K562 (cell line): ENCODE results near the gene EFNA2. TPM values are rescaled to one million over a fixed set of nuclear protein-coding genes. Genes with fewer than 3 reads are reported as not detected.
A peak's percentile ranks its signal among the peaks of the same experiment; 100 is the strongest.

Experiments
- ATAC-seq: fragments of 200-7000 bp; cut with Tn5 transposase; 3 replicates; pipeline ENCODE4 v1.9.1; 2020; ENCODE audit warnings: moderate library complexity
- BruUV-seq: library from RNA; stranded (reverse); fragments of 400-500 nt; replicated peaks from 2 replicates; lab custom pipeline; 2021; lab: Mats Ljungman, UMichigan
- CTCF ChIA-PET: fragments of 300-600 bp; formaldehyde crosslinking; extraction: SDS; loops from one replicate; lab custom pipeline; 2021; ENCODE audit warnings: low intra/inter-chr PET ratio; lab: Yijun Ruan, JAX
- POLR2A ChIA-PET: fragments of 300-600, 350-650 bp; sonication (Branson Sonifier 250); formaldehyde crosslinking; extraction: SDS; loops from one replicate; lab custom pipeline; 2021; ENCODE audit warnings: antibody characterized with exemption, inconsistent platforms; lab: Yijun Ruan, JAX
- DNase-seq, 4 experiments: peaks; one replicate each; pipeline versions ENCODE4 v3.0.0 to v3.0.0-alpha.2; 2011 to 2018; ENCODE audit warnings: low spot score in 3 of 4, mixed read lengths in 3 of 4; ENCODE audit errors: extremely low read depth in 1 of 4
- FAIRE-seq: peaks from 2 replicates; lab custom pipeline; 2011; peaks lifted over from hg19 to GRCh38; lab: Jason Lieb, UNC
- H2AFZ ChIP-seq: 2 replicates; pipeline ENCODE4 v1.6.0; 2011; ENCODE audit warnings: low read depth, low read length, control low read depth, inconsistent platforms
- H3K27ac ChIP-seq: fragments of 200-600 bp; 3 replicates; pipeline ENCODE4 v1.8.0; 2011; ENCODE audit warnings: low read depth, mild to moderate bottlenecking, control low read depth, inconsistent platforms, low read length, moderate library complexity, mixed read lengths; ENCODE audit errors: extremely low read depth
- H3K27me3 ChIP-seq, 2 experiments: fragments of 300-600 bp in 1 of 2; 2 replicates in 1 of 2; 3 replicates in 1 of 2; pipeline versions ENCODE4 v1.6.0 to v1.8.0; 2011; ENCODE audit warnings: inconsistent platforms in 2 of 2, low read length in 2 of 2, mild to moderate bottlenecking in 1 of 2, mixed read lengths in 1 of 2, moderate library complexity in 1 of 2; ENCODE audit not compliant: control insufficient read depth in 2 of 2, insufficient read depth in 2 of 2
- H3K36me3 ChIP-seq: fragments of 300-600 bp; 3 replicates; pipeline ENCODE4 v1.8.0; 2011; ENCODE audit warnings: mild to moderate bottlenecking, low read length, inconsistent platforms; ENCODE audit not compliant: control insufficient read depth, insufficient read depth
- H3K4me1 ChIP-seq, 2 experiments: fragments of 200-600 bp in 1 of 2; replicated peaks in 1 of 2; 2 replicates in 1 of 2; 3 replicates in 1 of 2; pipeline versions ENCODE4 v1.5.1 to v1.8.0; 2011; ENCODE audit warnings: inconsistent platforms in 2 of 2, low read length in 2 of 2, mild to moderate bottlenecking in 1 of 2, mixed read lengths in 1 of 2, moderate library complexity in 1 of 2; ENCODE audit not compliant: control insufficient read depth in 2 of 2, insufficient read depth in 2 of 2
- H3K4me2 ChIP-seq: 2 replicates; pipeline ENCODE4 v1.6.1; 2011; ENCODE audit warnings: low read length, control low read depth, inconsistent platforms, mixed read lengths; ENCODE audit not compliant: insufficient read depth
- H3K4me3 ChIP-seq: fragments of 200-600 bp; sonication (generic), shearing (Covaris generic); 2 replicates; pipeline ENCODE4 v1.5.1; 2016; ENCODE audit warnings: control low read depth, inconsistent platforms
- H3K79me2 ChIP-seq: fragments of 200-600 bp; 3 replicates; pipeline ENCODE4 v1.8.0; 2011; ENCODE audit warnings: low read length, inconsistent platforms; ENCODE audit not compliant: control insufficient read depth, insufficient read depth
- H3K9ac ChIP-seq, 2 experiments: 2 replicates each; pipeline versions ENCODE4 v1.6.0 to v1.6.1; 2011; ENCODE audit warnings: low read depth in 2 of 2, low read length in 2 of 2, control low read depth in 1 of 2, inconsistent platforms in 1 of 2, mild to moderate bottlenecking in 1 of 2, mixed read lengths in 1 of 2; ENCODE audit not compliant: insufficient read depth in 1 of 2
- H3K9me1 ChIP-seq: one replicate; pipeline ENCODE4 v1.6.0; 2011; ENCODE audit warnings: inconsistent platforms, mild to moderate bottlenecking, low read length, moderate library complexity; ENCODE audit not compliant: control insufficient read depth, insufficient read depth
- H3K9me3 ChIP-seq: replicated peaks from 2 replicates; pipeline ENCODE4 v1.5.1; 2011; ENCODE audit warnings: low read depth, low read length, inconsistent platforms; ENCODE audit not compliant: control insufficient read depth, insufficient read depth
- H4K20me1 ChIP-seq: replicated peaks from 2 replicates; pipeline ENCODE4 v1.6.1; 2011; ENCODE audit warnings: low read length, inconsistent platforms, mixed read lengths; ENCODE audit not compliant: control insufficient read depth, insufficient read depth
- ASH1L ChIP-seq: fragments of 450-650 bp; IDR thresholded peaks from 2 replicates; pipeline ENCODE4 v1.6.1; 2018; ENCODE audit warnings: borderline replicate concordance, mild to moderate bottlenecking, low read depth; ENCODE audit not compliant: partially characterized antibody
- BHLHE40 ChIP-seq: IDR thresholded peaks from 2 replicates; pipeline ENCODE4 v1.6.1; 2011; ENCODE audit warnings: low read length, improper control_type of control experiment
- CEBPG ChIP-seq, 3 experiments: fragments of 200-800 bp in 1 of 3; sonication (Bioruptor generic) in 1 of 3; sonication (generic) in 1 of 3; formaldehyde crosslinking in 1 of 3; IDR thresholded peaks in 2 of 3; conservative IDR thresholded peaks in 1 of 3; 2 replicates each; pipeline versions ENCODE4 v1.6.1 to v1.8.0; 2016 to 2022; ENCODE audit warnings: missing compliant biosample characterization in 2 of 3, missing genetic modification characterization in 2 of 3, mild to moderate bottlenecking in 1 of 3, missing genetic modification reagents in 1 of 3
- CHD4 ChIP-seq: fragments of 200-600 bp; sonication (generic); IDR thresholded peaks from 3 replicates; pipeline ENCODE4 v1.6.1; 2012; ENCODE audit warnings: low read depth, mild to moderate bottlenecking, mixed read lengths, low read length, inconsistent platforms; ENCODE audit not compliant: insufficient read depth, insufficient replicate concordance, poor library complexity, severe bottlenecking
- FOS ChIP-seq: IDR thresholded peaks from 3 replicates; pipeline ENCODE4 v1.6.1; 2011; ENCODE audit not compliant: insufficient read length; ENCODE audit errors: extremely low read depth
- KLF1 ChIP-seq: fragments of 450-650 bp; IDR thresholded peaks from 2 replicates; pipeline ENCODE4 v1.6.1; 2016; ENCODE audit warnings: missing genetic modification characterization, missing compliant biosample characterization
- POLR2A ChIP-seq: fragments of 450-650 bp; conservative IDR thresholded peaks from 2 replicates; pipeline ENCODE4 v1.6.1; 2016
- SMARCA5 ChIP-seq: fragments of 450-650 bp; IDR thresholded peaks from 2 replicates; pipeline ENCODE4 v1.6.1; 2016
- ZC3H4 ChIP-seq: sonication (generic); formaldehyde crosslinking; IDR thresholded peaks from 2 replicates; pipeline ENCODE4 v1.9.0; 2021; ENCODE audit warnings: missing genetic modification reagents, borderline replicate concordance
- WGBS: fragments of 100-300 bp; shearing (Covaris generic); methylation state at CpG from one replicate; pipeline ENCODE4 v1.1.6; 2016; ENCODE audit warnings: low coverage, mixed read lengths; ENCODE audit not compliant: insufficient coverage; ENCODE audit errors: missing lambda C conversion rate; 5-methylcytosine and 5-hydroxymethylcytosine counted together
- in situ Hi-C: fragments of 300-500 bp; cut with MboI; formaldehyde crosslinking; loops from 4 replicates; pipeline ENCODE4 v1.15.0; 2018; ENCODE audit warnings: inconsistent platforms, mixed read lengths
- intact Hi-C: fragments of 100-400 bp; cut with micrococcal nuclease; formaldehyde crosslinking; loops from 2 replicates; pipeline ENCODE4 v1.14.2; 2022
- polyA plus RNA-seq, 8 experiments: library from polyadenylated mRNA; depleted of rRNA in 4 of 8; stranded (reverse) in 5 of 8; unstranded in 3 of 8; fragments of >200 nt; fragmentation: Nextera tagmentation in 2 of 8; fragmentation: Illumina TruSeq in 1 of 8; extraction: Ambion mirVana in 2 of 8; extraction: Trizol in 1 of 8; gene quantifications; 2 replicates each; pipeline versions ENCODE4 v1.2.1 to v1.2.3, GENCODE V29; 2011 to 2014; ENCODE audit warnings: inconsistent platforms in 1 of 8, missing spikeins in 1 of 8
- total RNA-seq, 7 experiments: library from RNA; depleted of rRNA in 6 of 7; stranded (reverse); fragments of >200 nt in 6 of 7; fragmentation: Illumina TruSeq in 2 of 7; extraction: Trizol in 2 of 7; gene quantifications; 2 replicates each; pipeline versions ENCODE4 v1.2.1 to v1.2.3, GENCODE V29; 2011 to 2021; ENCODE audit warnings: low replicate concordance in 1 of 7
- TF ChIP-seq, protein P1 (sequence below), 2 experiments: IDR thresholded peaks; 2 replicates each; pipeline ENCODE4 v1.6.1; 2012; ENCODE audit warnings: improper control_type of control experiment in 2 of 2, low read depth in 2 of 2, low read length in 2 of 2, borderline replicate concordance in 1 of 2
- TF ChIP-seq, protein P2 (sequence below), 2 experiments: fragments of 200-800 bp in 1 of 2; sonication (Bioruptor generic) in 1 of 2; sonication (generic) in 1 of 2; formaldehyde crosslinking in 1 of 2; IDR thresholded peaks in 1 of 2; conservative IDR thresholded peaks in 1 of 2; 2 replicates each; pipeline versions ENCODE4 v1.5.0 to v1.6.1; 2016 to 2020; ENCODE audit warnings: missing compliant biosample characterization in 1 of 2, missing genetic modification characterization in 1 of 2, missing genetic modification reagents in 1 of 2

Gene EFNA2
- total and polyA plus RNA-seq, 9 of the 15 experiments (the other 6 are each of a cell fraction or from before 2014, with no cell fraction given) = 0.11 to 0.44 (median 0.15) TPM; not detected in 6

DNA sequence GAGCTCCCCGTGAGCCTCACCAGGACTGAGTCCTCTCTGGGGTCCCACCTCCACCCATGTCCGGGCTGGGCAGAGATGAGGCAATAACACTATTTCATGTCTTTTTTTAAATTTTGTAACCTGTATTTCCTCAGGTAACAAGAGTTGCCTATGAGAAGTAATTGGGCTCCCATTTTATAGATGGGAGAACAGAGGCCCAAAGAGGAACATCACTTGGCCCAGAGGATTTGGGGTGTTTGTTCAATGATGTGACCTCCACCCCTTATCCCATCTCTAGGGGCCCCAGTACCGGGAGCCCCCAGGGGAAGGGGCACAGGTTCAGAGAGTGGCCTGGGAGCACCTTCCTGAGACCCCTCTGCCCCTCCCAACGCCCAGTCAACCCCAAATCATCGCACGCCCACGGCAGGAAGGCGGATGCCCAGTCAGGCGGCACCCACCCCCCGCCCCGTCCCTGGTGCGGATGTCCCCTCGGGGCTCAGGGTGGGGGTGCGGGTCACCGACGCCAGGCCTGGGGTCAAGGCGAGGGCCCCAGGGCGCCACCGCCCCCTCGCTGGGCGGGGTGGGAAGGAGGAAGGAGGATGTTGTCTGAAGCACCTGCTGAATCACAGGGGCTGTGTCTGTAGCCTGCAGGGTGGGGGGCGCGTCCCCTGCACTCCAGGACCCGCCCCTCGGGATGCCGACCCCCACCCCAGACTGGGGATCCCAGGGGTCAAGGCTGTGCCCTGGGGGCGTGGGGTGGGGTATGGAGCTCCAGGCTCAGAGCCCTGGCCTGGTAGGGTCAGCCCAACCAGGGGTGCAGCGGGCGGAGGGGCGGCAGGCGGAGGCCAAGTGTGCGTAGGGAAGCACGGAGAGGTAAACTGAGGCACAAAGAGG, 25.6 kb upstream of the EFNA2 start (continued):
- TF ChIP-seq CHD4 (peak; percentile 88), POLR2A (no peak), SMARCA5 (0 out of 2 replicates have a peak, but pooled peaks have one; percentile 28), CEBPG (CRISPR knock-in tag; IDR thresholded peaks at IDR 0.05) (peak; percentile 37; the same call in 1 of the 2 replicates), CEBPG (tag; conservative IDR thresholded peaks at IDR 0.05 in 1 of 2, IDR thresholded peaks at IDR 0.05 in 1 of 2) (peak; percentile 26 to 31; a peak in 1 of 4 replicates)
- TF ChIP-seq, all 486 proteins: peak for 27

DNA sequence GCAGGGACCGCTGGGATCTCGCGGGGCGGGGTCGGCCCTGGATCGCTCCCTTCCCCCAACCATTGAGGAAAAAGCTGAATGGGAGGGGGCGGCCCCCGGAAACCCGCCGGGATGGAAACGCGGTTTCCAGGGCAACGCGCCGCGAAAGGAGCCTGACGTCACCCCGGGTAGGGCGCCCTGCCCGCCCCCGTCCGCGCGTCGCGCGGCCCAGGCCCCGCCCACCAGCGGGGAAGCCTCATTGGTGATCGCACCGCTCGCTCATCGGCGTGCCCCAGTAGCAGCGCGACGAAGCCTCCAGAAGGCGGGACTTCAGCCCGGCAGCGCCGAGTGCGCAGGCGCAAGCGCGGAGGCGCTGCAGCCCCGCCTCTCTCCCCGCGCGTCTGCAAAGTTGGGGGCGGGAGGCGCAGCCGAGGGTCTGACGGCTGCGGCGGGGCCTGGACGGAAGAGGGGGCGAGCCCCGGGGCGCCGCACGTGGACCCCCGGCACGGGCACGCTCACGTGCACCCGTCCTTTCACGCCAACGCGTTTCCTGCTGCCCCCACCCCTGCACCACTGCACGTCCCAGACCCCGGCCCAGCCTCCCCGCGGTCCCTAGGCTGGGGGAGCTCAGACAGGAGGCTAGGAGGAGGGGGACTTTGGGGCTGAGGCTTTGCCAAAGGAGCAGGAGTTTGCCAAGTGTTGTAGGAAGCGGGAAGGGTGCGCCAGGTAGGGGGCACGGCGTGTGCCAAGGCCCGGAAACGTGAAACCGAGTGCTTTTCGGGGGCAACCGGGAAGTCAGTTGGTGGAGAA, 24.7 kb upstream of the EFNA2 start:
- Histone ChIP-seq H3K9ac (peak overlapping the region; percentile 71 to 92), H4K20me1 (0 out of 2 replicates have a peak, but pooled peaks cover 7% of the 10 kb centered on the region), H3K9me3 (no peaks in the 10 kb centered on the region), H2AFZ (peak overlapping the region; percentile 52), H3K4me2 (peak overlapping the region; percentile 84), H3K27me3 (no peaks in the 10 kb centered on the region), H3K9me1 (no peaks in the 10 kb centered on the region), H3K4me3 (peak overlapping the region; percentile 66), H3K27ac (peak overlapping the region; percentile 83), H3K79me2 (peaks cover 21% of the 10 kb centered on the region), H3K4me1 (peaks cover 61 to 95% of the 10 kb centered on the region in 2 experiments), H3K36me3 (peaks cover 26% of the 10 kb centered on the region; the same call in 2 of the 3 replicates)
- ATAC-seq (peak; percentile 90), DNase-seq (peak; percentile 89 to 98 (median 93)), FAIRE-seq (peak; percentile 92)
- intact Hi-C loops = no loop called here
- in situ Hi-C loops = no loop called here
- no TSS peak for BruUV-seq
- ChIA-PET POLR2A (interaction anchor here (1.9 to 2.6 kb wide), 3 partner anchors 8 to 12 kb away, joined by 8 to 14 read pairs (median 9); partner anchors contain the start of gene CIRBP), CTCF (no interaction called here)
- 4% methylated on average over 50 of the region's 83 CpGs for WGBS
- TF ChIP-seq FOS (peak; percentile 93), BHLHE40 (peak; percentile 74), KLF1 (tag) (no peak), ZC3H4 (CRISPR knock-in tag) (peak; percentile 83; the same call in 1 of the 2 replicates), ASH1L (peak; percentile 65)
- TF ChIP-seq, protein P1, sequence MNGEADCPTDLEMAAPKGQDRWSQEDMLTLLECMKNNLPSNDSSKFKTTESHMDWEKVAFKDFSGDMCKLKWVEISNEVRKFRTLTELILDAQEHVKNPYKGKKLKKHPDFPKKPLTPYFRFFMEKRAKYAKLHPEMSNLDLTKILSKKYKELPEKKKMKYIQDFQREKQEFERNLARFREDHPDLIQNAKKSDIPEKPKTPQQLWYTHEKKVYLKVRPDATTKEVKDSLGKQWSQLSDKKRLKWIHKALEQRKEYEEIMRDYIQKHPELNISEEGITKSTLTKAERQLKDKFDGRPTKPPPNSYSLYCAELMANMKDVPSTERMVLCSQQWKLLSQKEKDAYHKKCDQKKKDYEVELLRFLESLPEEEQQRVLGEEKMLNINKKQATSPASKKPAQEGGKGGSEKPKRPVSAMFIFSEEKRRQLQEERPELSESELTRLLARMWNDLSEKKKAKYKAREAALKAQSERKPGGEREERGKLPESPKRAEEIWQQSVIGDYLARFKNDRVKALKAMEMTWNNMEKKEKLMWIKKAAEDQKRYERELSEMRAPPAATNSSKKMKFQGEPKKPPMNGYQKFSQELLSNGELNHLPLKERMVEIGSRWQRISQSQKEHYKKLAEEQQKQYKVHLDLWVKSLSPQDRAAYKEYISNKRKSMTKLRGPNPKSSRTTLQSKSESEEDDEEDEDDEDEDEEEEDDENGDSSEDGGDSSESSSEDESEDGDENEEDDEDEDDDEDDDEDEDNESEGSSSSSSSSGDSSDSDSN (IDR thresholded peaks at IDR 0.05; ENCODE audit: borderline replicate concordance in 1 of 2, low read depth in 2 of 2, low read length in 2 of 2) = no peak
- TF ChIP-seq, protein P2, sequence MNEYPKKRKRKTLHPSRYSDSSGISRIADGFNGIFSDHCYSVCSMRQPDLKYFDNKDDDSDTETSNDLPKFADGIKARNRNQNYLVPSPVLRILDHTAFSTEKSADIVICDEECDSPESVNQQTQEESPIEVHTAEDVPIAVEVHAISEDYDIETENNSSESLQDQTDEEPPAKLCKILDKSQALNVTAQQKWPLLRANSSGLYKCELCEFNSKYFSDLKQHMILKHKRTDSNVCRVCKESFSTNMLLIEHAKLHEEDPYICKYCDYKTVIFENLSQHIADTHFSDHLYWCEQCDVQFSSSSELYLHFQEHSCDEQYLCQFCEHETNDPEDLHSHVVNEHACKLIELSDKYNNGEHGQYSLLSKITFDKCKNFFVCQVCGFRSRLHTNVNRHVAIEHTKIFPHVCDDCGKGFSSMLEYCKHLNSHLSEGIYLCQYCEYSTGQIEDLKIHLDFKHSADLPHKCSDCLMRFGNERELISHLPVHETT (CRISPR knock-in tag; conservative IDR thresholded peaks at IDR 0.05 in 1 of 2, IDR thresholded peaks at IDR 0.05 in 1 of 2) = no peak
